SHP77 (cell line): Measurements from ENCODE around the gene SGCD.

ENCODE experiments used
- DNase-seq, 2 experiments: peaks; one replicate each; lab custom pipeline; 2025; lab: John Stamatoyannopoulos, UW

SGCD gene

DNA sequence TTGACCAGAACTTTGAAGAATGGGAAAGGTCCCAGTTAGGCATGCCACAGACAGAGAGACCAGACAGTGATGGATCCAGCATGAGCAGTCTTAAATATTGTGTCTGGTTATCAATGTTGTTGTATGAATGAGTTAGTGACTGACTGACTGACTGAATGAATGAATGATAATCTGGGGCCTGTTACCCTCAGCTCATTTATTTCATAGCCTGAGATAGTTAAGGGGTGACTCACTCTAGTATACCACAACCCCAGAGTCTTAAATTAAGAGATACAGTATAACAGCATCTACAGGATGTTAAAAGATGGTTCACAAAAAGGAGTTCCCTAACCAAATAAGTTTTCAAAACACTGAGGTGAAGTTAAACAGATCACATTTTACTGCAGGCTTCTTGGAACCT is 133.5 kb downstream of the SGCD start:
- DNase-seq = no peak

DNA sequence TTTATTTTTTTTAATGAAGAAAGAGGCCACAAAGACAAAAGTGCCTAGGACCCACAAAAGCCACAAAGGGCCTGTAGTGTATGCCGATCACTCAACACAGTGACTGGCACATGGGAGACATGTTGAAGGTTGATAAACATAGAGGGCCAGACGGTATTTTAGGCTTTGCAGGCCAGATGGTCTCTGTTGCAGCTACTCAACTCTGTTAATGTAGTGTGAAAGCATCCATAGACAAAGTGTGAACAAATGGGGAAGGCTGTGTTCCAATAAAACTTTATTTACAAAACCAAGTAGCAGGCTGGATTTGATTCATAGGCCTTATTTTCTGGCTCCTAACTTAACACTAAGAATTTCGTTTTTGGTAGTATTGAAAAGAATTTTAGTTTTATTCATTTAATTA is 139.9 kb downstream of the SGCD start:
- DNase-seq = no peak

DNA sequence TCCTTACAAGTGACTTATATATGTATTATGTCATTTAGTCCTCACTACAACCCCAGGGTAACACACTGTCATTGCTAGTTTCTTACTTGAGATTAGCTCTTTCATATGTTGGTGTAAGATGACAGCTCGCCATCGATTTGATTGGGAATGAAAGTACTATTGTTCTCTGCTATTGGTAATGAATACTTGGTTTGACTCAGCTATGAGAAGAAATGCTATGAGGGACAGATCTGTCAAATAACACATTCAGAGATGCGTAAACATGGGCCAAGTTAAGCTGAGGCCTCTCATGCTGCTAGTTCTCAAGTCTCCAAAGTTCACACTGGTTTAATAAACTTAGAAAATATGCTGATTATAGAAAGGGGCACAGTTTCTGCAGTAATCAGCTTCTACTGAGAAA is 142.7 kb downstream of the SGCD start:
- no peak for DNase-seq

DNA sequence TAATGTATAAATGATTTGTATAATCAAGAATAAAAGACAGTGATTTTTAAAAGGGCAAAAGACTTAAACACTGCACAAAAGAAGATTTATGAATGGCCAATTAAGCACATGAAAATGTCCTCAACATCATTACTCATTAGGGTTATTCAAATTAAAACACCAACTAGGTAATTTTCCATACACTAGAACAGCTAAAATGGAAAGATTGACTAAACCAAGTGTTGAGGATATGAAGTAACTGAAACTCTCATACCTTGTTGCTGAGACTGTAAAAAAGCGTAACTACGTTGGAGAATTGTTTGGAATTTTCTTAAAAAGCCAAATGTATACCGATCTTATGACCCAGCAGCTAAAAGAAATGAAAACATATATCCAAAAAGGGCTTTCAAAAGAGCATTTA is 144.9 kb downstream of the SGCD start:
- no peak for DNase-seq

DNA sequence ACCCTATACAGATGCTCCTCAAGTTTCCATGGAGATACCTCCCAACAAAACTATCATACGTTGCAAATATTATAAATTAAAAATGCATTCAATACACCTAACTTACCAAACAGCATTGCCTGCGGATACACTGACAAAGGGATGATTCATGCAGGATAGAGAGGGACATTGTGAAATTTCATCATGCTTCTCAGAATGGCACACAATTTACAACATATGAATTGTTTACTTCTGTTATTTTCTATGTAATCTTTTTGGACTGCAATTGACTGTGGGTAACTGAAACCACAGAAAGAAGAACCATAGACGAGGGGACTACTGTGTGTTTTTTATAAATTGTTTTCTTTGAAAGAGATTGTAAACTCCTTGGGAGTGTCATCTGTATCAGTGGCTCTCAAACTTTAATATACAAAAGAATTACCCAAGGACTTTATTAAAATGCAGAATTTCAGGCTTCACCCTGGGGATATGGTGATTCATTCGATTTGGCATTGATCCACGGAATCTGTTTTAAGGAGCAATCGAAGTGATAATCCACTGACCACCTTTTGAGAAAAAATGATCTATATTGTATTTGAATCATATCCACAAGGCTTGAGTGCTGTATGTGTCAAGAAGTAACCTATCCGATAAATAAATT is 146.4 kb downstream of the SGCD start:
- DNase-seq = no peak

DNA sequence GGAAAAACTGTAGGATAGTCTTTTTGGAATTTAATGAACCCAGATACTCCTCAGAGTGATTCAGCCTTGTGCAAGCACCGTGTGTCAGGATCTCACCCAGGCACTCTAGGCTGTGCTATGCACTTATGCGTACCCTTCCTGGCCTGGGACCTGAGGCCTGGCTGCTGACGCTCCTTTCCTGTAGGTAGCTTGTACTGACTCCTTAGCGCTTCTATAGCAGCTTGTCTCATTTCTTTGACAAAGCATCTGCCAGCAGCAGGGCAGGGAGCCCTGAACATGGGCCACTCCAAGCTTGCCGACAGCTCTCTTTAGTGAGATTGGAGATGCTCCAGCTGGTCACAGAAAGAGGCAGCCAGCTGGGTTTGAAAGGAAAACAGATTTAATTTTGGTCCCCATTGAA is 147.3 kb downstream of the SGCD start:
- DNase-seq = no peak

DNA sequence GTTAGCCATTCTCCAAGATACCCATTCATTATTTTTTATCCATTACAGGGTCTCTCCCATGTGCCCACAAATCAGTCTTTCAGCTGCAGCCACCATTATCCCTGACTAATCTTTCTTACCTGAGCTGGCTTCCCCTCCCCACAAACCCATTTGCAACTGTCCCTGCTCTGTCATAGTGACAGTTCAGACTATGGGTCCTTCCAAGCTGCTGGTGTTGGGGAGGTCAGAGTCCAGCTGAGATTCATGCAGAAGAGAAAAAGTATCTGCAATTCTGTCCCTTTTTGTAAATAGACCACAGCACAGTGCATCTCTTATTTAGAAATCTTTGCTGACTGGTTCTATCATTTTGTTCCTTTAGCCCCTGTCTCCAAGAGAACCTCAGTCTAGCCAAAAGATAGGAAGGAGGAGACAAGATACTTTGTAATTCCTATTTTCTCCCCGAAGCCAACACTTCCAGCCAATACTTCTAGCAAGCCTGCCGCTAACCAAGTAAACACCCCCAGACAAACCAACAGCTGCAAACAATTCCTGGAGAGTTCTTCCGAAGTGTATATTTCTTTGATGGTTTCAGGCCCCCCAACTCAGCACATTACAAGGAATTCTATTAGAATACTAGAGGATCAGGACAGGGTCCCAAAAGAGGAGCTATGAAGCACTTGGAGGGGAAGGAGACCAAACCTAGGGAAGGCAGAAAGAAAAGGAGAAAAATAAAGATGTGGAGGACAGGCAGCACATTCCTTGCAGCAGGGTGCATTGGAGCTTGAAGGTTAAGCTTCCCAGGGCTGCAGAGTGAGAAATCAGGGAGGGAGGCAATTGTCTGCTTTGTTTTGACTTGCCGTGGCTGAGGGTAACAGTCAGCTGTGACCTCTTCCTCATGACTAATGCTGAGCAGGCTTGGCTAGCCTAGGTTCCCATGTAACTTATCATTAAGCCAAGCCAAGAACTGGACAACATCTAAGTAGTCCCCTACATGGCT is 148.5 kb downstream of the SGCD start:
- no peak for DNase-seq

DNA sequence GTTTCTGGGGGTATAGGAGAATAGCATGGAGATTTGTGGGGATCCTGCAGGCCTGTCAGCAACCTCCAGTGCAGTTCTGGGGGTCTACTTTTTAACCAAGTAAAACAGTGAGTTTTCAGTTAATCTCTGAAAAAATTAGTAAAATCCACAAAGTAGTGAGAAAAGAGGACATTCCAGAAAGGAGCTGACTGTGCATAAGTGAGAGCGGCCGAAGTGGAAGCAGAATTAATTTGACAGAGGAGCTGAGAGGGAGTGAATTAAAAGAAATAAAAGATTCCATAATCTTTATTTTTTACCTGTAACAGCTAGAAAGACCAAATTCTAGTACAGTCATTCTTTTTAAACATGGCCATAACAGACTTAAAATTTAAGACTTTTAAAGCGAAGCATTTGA is 149.2 kb downstream of the SGCD start:
- DNase-seq = no peak

DNA sequence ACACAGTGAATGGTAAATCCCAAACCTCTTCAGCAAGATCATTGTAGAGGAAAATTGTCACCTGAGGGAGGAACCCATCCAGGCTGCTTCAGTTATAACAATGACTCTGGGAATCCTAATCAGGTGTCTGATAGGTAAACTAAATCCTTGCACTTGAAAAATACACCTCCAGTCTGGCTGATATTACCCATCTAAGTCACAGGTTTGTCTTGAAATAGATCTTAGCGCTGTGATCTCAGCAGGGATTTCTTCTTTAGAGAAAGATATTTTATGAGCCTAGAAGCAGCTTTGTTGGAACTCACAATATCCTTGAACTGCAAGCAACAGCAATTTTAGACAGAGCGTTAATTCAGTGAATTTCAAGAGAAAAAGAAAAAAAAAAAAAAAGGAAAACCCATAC is 149.7 kb downstream of the SGCD start:
- no peak for DNase-seq

DNA sequence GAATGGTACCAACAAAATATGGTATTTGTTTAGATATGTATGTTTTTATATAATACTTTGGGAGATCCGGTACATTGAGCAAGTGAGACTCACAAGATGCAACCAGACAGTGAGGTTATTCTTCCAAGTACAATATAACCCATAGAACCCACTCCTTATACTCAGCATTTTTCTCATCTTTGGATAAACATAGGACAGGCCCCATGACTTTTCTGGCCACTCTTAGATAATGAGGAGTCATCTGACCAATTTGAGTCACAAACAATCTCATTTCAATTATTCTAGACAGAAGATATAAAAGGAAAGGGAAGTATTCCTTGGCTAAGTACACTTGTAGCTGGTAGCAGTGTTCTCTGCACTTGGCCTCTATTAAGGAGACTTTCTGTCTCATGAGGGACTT is 150.2 kb downstream of the SGCD start:
- DNase-seq = no peak

DNA sequence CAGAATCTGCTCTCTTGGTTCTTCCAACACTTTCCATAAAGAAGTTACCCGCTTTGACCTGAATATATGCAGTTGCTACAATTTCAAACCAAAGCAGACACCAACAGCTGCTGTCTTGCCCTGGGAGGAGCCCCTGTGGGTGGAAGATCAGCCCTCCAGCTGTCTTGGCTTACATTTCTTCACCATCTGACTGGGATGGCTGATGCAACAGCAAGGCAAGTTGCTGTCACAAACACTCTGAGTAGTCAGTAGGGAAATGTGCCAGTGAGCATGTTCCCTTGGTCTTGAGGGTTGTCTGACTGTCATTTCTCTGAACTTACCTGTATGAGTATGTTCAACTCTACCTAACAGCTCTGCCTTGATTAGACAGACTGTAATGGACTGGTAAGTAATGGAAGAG is 152.9 kb downstream of the SGCD start:
- no peak for DNase-seq

DNA sequence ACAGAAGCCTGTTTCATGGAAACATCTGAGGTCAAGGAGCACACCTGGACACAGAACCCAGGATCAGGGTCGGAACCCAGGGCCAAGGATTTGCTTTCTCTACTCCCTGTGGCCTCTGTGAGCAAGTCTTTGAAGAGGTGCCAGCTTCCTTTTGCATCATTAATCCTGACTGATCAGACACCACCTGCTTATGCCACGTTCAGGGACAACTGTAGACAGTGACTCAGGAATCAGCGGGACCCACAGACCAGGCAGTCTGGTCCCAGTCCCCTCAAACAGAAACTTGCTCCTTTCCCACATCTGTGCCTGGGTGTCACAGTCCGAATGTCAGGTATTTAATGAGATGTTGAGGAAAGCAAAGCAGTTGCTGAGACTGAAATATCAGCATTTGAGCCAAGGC is 154.8 kb downstream of the SGCD start:
- DNase-seq = no peak

DNA sequence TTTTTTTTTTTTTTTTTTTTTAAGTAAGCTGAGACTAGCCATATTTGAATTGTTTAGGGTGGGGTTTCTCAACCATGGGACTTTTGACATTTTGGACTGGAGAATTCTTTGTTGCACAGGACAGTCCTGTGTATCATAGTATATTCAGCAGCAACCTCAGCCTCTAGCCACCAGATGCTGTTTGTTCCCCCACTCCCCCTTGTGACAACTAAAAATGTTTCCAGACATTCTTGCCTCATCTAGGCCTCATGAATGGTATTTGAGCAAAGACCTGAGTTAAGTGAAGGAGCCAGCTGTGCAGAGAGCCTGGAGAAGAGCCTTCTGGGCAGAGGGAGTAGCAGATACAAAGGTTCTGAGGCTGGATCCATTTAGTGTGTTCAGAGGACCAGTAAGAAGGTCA is 155.9 kb downstream of the SGCD start:
- no peak for DNase-seq

DNA sequence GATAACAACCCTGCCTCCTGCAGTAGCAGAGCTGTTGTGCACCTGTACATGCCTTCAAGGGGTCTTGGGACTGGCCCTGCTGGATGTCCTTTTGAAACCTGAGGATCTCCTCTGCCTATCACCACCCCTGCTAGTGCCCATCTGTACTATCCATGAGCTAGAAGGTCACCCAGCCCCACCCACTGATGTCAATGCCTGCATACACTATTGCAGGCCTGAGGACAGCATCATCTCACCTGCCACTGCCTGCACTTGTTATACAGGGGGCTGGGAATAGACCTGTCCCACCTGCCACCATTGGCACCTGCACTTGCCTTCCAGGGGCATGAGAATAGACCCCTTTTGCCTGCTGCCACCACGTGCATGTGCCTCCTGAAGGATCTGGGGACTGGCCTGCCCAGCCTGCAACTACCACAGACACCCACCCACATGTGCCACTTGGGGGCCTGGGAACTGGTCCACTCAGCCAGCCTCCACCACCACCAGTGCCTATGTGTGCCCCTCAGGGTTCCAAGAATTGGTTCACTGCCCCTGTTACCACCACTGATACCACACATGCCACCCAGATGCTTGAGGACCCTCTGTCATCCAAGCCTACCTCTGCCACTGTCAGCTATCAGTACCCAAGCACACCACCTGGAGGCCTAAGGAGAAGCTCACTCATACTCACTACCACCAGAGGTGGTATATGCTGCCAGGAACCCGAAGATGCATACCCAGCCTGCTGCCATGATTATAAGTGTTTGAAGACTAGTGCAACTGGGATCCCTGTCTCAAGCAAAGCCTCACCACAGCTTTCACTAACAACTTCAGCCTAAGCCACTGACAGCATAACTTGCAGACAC is 159.7 kb downstream of the SGCD start:
- DNase-seq = no peak

DNA sequence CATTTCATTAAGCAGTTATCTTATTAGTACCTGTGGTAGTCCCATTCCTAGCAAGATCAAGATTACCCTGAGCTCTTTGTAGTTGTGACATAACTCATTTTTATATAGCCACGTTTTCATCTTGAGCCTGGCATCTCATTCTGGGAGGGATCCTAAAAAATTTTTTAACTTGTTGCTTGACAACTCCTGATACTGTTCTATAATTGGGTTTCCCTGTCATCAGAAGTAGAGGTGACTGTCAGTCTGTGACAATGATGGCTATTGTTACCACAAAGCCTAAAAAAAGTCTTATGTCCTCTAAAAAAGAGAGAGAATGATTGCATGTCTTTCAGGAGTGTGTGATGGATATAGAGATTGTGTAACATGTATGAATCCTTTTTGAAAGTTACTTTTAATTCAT is 164.8 kb downstream of the SGCD start:
- no peak for DNase-seq

DNA sequence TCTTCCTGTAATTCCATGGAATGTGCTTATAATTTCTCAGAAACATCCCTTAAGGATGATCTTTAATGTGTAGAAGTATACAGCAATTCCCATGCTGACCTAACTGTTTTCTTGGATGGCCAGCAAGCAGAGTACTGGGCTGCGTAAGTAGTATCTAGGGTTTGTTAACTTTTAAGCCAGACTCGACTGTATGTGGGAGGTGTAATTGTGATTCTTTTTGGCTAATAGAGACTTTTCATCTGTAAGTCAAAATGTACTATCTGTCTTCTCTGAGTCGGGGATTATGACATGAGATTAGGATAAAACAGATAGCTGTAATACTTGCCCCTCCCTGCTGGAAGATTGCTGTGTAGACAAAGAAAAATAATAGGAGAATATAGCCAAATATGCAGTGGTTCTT is 169.3 kb downstream of the SGCD start:
- no peak for DNase-seq

DNA sequence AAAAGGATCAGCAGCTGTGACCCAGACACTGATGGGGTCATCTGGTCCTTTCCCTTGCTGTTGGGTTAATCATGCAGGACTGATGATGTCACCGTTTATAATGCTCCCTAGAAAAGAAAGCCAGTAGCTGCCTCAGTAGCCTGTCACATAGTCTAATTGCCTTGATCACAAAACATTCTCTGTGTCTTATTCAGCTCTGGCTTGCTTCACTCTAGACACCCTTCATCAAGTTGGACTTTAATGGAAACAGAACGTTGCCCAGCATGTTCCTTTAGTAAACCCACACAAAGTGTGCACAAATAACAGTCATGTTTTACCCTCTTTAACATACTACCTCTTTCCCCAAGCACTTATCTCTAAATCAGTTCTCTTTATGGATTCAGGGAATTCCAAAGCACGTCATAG is 170.8 kb downstream of the SGCD start:
- DNase-seq = no peak

DNA sequence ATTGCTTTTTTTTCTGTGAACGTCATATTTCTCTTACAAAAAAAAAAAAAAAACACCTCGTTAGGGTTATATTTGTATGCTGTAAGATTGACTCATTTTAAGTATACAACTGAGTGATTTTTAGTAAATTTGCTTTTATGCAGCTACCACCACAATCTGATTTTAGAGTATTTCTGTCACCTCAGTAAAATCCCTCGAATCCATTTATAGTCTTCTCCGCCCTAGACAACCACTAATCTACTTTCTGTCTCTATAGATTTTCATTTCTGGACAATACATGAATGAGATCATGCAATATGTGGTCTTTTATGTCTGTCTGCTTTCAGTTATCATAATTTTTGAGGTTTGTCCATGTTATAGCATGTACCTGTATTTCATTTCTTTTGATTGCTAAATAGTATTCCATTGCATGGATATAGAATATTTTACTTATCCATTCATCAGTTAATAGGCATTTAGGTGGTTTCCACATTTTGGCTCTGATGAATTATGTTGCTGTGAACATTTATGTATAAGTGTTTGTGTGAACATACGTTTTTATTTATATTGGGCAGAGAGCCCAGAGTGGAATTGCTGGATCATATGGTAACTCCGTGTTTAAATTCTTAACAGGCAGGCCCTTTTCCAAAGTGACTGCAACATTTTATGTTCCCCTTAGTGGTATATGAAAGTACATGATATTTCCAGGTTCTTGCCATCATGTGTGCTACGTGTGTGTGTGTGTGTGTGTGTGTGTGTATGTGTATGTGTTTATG is 171.4 kb downstream of the SGCD start:
- no peak for DNase-seq

DNA sequence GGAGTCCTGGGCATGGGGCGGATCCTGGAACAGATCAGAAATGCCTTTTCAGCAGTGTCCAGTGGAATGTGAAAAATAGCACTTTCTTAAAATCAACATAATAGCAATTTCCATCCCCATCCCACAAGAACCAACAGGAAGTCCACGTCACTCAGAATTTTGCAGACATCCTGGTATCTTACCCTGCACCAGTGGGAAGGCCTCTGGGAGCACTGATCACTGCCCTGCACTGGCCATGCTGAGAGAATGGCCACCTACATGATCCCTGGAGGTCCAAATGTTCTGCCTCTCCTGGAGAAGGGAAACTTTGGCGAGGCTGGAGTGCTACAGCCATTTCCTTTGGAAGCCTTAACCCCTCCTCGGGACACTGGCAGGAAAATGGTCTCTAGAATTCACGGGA is 173.8 kb downstream of the SGCD start:
- no peak for DNase-seq

DNA sequence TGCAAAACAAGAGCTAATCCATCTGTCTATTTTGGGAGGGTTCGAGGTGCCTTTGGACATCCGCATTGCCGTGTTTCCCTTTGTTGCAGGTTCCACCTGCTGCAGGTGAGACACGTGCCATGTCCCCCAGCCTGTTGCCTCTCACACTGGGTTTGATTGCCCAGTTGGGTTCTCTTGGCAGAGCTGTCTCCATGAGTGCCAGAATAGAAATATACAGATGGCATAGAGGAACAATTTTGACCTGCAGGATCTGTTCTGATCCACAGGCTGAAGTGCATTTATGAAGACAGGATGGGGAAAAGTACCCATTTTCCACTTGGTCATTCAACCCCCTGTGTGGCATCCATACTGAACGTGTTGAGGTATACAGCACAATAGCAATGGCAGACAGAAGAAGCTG is 178.1 kb downstream of the SGCD start:
- no peak for DNase-seq

DNA sequence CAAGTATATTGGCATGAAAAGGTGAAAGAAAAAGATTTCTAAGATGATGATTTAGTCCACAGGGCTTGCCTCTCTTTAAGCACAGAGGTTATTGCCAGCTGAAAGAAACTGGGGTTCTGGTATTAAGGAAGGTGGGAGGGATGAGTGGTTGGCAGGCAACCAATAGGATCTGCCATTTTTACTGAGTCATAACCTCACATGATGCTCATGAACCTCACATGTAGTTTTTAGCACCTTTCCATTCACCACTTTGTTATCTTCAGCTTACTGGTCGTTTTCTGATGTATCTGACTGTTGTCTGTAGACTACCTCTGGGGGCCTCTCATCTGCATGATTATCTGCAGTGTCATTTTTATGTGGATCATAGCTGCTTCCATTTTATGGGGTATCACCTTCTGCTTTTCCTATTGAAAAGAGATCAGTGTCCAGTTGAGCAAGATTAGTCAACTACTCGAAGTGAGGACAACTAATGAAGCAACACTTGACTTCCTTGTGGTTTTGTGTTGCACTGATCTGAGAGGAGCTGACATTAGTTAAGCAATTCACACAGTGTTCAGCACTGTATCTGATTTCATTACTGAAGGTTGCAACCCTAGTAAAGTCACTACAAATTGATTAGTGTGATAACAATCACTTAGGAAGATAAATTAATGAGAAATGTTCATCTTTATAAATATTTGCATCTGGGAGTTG is 186.3 kb downstream of the SGCD start:
- no peak for DNase-seq
